Measurements from ENCODE around the gene IRF2BP2.

The IRF2BP2 gene

DNA sequence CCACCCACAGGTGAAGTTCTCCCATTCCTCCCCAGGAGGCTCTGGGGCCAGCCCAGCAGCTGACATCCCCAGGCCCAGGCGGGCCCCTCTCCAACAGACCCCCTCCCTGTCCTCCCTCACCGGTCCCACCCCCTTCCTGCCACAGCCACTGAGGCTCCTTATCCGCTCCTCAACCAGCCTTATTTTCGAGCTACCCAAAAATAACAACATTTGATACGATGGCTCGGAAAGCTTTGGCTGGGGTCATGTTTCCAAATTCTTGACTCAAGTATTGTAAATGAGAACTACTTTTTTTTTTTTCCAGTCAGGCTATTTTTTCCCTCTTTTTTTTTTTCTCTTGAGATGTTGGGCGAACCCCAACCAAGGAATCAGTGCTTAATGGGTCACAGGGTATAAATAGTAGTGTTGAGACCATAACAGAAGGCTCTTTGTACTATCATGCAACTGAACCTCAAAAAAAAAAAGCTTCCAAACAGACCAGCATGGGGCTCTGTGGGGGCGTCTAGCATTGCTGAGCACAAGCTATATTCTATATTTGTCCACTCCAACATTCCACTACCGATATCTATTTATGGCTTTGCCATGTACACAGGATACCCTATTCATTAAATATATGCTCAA, 27.2 kb downstream of the IRF2BP2 start:
- DNase-seq: no peak

DNA sequence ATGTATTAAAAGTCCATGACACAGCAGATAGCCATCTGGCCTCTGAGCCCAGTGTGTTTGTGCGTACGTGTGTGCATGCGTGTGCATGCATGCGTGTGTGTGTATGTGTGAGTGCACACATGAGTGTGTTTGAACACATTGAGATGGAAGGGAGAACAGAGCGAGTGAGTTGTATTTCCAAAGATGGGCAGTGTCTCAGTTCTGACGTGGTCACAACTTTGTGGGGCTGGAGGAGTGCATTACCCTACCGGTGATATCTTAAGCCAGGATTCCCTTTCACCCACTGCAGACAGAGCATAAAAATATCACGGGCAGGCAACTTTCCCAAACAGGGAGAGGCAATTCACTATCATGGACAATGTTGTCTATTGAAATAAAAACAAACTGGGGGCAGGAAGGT, 27.8 kb downstream of the IRF2BP2 start:
- DNase-seq: no peak

DNA sequence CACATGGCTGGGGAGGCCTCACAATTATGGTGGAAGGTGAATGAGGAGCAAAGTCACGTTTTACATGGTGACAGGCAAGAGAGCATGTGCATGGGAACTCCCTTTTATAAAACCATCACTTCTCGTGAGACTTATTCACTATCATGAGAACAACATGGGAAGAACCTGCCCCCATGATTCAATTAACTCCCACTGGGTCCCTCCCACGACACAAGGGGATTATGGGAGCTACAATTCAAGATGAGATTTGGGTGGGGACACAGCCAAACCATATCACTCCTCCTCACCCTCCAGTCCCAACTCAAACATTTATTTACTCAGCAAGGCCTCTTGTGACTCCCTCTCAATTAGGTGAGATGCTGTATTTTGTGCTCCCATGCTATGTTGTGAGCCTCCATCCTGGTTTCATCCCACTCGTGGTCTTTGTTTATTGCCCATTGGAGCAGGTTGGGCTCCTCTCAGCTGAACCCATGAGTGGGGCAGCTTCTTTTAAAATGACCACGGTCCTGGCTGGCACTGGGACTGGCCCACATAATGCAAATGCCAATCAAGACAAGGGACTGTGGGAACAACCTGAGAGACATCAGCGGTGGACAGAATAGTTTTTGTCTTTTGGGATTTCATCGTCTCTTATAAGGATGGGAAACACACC, 28.8 kb downstream of the IRF2BP2 start:
- DNase-seq: no peak

DNA sequence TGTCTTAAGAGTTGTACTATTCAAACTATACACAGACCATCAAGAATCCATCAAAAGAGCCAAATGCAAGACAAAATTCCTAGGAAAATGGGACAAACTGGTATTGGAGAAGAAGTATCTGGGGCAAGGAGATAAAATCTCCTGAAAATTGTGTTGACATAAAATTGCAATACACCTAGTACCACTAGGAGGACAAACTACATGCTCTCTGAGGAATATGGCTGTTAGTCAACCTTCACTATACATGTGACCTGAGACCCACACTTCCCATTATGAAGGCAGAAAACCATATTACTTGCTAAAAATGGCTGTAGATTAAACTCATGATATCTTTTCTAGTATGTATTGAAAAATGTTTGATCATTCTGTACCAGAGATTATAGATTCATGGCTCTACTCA, 30.0 kb downstream of the IRF2BP2 start:
- no peak for DNase-seq

DNA sequence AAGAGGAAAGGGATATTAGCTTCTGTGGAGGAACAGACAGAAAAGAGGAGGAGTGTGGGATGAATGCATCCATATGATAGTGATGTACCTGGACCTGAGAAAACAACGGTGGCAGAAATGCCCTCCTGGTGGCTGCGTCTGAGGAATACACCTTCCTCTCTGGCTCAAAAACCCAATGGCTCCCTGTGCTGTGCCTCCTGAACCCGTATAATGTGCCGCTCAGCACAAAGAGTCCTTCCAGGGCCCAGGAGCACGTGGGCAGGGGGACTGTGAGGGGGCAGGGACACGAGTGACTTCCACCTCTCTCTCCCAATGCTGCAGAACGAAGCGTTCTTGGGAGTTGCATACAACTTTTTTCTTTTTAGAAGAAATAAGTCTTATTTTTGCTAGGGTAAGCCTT, 31.2 kb downstream of the IRF2BP2 start:
- DNase-seq: no peak

DNA sequence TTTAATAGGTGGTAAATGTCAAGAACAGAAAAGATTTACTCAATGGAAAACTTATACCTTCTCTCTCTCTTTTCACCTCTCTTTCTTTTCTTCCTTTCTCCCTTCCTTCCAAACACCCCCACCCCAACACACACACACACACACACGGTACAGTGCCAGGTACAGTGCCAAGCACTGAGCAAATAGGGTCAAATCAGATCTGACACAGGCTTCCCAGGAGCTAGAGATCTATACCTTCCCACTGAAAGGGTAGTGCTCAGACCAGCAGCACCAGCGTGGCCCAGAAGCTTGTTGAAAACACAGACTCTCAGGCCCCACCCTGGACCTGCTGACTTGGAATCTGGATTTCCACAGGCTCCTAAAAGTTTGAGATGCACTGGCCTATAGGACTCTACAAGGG, 31.9 kb downstream of the IRF2BP2 start:
- DNase-seq: no peak

DNA sequence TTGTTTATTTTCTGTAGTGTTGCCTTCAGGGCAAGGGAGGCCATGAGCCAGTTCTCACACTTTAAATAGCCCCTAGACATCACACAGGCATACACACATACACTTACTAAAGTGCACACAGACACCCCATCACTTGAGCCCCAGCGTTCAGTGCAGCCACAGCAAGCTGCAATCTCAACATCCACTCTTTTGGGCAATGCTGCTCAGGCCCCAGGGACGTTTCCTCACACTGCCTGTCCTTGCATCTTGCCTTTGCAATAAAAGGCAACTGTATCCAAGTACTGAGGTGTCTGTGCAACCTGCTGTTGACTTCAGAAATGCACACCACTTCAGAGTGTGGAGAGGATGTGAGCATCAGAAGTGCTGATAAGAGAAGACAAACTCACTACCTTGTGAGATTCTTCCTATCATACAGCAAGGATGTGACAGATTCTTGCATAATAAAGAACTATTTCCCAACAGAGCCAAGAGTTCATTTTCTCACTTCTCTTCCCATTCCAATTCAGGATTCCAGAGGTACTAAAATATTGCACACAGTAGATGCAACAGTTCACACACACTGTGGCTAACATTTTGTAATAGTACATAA, 36.2 kb downstream of the IRF2BP2 start:
- no peak for DNase-seq

DNA sequence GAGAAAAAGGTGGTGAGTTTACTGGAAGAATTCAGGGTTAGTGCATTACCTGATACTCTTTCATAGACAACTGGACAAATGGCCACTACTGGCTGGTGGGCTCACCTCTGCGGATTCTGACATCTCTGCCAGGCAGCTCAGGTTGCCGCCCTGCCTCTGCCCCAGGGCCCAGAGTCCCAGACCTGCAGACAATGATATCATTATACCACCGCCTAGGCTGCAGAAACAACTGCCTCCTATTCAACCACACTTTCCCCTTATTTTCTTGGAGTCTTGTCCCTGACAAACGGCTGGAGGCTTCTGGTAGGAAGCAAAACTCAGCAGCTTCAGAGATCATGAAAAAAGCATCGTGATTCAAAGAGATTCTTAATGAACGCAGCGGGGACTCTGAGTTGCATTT, 37.0 kb downstream of the IRF2BP2 start:
- DNase-seq: no peak

DNA sequence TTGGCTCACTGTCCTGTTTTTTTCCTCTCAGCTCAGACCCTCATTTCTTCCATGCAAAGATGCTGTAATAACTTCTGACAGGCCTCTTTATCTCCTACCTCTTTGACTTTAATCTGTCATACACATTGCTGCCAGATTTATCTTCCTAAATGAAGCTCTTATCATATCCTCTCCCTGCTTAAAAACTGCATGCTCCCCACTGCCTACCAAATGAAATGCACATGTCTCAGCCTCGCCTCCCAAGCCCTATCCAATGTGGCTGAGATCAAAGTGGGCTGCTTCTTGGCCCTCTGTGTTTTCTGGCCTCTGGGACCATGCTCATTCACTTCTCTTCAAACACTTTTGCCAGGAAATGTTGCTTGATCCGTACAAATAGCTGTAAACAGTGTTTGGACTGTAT, 38.3 kb downstream of the IRF2BP2 start:
- no peak for DNase-seq

DNA sequence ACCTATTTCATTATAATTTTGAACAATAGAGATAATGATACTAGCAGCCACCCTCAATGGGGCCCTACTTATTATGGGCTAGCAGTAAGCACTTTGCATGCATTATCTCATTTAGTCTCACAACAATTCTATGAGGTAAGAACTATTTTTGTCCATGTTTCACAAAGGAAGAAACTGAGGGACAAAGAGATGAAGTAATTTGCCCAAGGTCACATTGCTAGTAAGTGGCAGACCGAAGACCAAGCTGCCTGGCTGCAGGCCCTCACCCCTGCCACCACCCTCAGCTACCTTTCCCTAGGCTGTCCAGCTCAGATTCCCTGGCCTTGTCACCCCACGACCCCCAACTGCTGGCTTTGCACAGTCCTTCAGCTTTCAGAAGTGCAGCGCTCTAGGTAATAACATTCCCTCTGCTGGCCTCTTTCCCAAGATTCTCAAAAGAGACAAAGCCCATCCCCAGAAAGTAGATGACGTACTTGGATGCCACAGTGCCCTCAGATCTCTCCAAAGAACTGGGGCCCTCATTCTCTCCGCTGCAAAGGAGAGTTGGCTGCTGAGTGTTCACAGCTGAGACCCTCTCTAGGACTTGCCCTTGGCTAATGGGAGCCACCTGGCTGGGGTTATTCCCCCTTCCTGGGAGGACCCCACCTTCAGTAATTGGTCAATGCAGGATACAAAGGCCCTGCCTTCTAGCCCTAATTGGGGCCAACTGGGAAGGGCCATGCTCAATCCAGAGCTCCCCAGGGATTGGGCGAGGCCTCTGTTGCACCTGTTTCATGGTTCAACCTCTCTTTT, 39.5 kb downstream of the IRF2BP2 start:
- peak; percentile 31 to 42 for DNase-seq

DNA sequence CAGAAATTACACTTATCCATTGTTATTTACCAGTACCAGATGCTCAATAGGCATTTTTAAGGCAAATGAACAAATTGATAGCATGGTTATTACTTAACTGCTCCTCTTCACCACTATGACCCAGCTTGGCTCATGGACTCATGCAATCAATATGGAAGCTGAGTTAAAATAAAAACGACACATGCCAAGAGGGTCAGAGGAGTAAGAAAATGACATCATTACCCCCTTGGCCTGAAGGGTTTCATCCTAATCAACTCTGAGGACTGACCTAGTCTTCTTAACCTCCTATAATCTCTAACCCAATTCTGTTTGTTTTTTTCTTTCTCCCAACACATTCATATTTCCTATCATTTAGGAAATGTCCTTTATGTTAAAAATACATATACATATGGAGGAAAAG, 41.6 kb downstream of the IRF2BP2 start:
- DNase-seq: no peak

DNA sequence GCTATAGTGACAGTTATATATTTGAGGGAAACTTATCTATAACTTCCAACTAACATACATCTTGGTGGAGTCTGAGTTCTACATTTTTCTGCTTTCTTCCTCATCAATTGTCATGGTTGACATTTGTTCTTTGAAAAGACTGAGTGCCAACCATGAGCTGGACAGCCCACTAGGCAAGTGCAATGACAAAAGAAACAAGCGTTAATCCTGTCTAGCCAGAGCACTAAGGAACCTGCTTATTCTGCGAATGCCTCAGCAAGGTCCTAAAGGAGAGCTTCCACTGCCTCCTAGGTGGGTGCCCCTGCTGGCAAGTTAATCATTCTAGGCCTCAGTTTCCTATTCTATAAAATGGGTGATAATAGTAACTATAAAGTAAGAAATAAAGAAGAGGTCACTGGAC, 44.8 kb downstream of the IRF2BP2 start:
- no peak for DNase-seq

DNA sequence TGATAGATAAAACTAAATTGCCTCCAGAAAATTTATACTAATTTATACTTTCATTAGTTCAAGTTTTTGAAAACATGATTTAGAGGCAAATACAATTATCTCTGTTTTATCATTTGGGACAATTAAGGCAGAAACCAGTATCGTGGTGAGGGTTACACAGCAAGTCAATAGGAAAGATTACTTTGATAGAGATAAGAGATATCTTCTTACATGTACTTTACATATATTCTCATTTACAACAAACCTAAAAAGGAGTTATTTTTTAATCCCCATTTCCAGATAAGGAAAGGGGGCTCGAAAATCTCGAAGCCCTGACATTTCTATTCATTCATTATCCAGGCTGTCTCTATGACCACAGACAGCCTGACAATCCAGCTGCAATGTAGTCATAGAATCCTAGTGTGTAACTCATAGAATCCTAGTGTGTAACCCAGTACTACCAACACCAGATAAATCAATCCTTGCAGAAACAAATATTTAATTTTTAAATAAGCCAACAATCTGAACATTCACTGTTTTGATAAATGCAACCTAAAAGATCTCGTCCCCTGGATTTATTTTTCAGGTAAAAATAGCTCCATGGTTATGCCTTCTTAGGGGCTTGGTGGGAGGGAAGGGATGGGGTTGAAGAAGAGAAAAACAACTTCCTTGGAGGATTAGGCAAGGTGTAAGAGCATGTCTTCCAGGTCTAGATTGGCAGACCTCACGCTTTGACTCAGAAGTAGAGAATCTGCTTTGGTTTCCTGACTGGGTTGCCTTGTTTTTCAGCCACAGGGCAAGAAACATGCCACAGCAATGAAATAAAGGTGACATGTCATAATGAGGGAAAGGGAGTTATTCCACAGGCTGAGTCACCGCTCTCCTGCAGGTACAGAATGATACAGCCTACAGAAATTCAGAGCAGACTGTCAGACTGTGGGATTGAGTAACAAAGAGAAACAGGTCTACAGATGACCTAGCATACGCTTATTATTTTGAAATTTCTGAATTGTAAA, 45.6 kb downstream of the IRF2BP2 start:
- DNase-seq: no peak

DNA sequence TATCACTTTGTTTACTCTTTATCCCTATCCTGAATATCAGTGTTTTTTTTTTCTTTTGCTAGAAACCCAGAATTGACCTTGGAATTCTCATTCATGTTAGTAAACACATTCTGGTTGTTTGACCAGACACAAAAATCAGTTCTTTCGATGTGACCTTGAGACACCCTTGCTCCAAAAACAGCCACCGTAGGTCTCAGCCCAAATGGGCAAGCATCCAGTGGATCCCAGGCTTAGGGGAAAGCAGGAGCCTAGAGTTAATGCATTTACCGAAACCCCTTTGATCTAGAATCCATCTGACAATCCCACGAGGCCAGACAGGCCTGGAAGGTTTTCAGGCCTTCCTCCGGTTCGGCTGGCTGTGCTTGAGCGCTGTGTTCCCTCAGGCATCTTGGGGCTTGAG, 47.6 kb downstream of the IRF2BP2 start:
- DNase-seq: no peak

DNA sequence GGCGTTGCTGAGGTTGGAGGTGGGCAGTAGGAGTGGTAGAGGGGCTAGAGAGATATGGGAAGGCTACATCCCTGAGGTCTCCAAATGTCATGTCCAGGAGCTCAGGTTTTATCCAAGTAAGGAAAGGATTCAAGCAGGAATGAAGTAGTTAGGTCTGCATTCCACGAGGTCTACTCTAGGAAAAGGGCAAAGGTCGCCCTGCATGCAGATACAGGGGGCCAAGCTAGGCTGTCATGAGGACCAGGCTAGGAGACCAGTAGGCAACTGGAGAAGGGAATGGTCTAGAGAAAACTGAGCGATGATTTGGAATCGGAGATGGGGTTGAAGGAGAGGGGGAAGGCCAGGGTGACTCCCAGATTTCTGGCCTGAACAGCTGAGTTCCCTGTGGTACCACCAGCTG, 48.7 kb downstream of the IRF2BP2 start:
- no peak for DNase-seq

DNA sequence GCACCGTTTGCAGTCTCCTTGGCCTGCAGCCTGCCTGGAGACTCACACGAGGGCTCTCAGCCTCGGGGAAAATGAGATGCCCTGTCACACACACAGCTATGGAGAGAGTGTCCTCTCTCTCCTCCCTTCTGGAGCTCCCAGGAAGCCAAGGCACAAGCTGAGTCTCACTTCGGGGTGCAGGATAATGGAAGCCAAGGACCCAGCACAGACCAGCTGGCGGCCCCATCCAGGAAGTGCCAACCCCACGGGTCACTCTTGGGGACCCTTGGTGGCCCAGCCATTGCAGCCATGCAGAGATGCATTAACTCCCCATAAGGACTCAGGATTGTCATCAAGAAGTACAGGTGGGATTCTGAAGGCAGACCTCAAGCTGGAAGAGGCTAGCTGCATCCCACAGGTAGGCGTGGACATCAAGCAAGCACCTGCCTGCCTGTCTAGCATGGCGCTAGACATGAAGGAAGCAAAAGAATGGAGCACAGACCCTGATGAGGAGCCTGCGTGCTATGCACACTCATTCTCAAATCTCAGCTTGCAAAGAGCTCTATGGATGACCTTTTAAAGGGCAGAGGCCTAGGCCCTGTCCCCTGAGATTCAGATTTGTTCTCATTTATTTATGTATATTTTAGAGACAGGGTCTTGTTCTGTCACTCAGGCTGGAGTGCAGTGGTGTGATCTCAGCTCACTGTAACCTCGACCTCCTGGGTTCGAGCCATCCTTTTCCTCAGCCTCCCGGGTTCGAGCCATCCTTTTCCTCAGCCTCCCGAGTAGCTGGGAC, 49.9 kb downstream of the IRF2BP2 start:
- no peak for DNase-seq

DNA sequence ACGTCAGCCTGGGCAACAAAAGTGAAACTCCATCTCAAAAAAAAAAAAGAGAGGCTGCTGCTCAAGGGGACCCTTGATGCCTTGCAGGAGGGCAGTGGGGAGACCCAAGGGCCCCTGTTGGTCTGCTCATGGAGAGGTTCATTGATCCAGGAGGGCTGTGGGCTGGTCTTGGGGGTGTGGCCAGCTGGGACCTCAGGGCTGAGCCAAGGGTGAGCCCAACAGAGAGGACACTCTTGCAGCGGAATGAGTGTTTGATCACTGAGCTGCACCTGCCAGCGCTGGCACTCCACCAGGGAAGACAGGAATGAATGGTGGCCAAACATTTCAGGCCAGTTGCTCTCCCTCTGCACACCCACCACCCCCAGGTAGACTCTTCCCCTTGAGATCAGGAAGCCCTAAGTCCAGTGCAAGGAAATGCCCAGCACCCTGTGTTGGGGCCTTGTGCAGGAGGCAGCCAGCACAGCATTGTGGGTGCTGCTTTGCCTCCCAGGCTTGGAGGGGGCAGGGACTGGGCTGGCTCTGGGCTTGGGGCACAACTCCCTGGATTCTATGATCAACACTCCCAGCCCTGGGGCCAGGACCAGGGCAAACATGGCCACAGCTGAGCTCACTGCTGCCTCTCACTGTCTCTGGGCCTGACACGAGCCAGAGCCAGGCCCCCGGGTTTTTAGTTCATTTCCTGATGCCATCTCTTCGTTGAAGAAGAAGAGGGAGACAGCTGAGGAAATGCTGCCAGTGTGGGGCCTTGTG, 50.7 kb downstream of the IRF2BP2 start:
- DNase-seq: peak in 1 of 2 experiments; percentile 40

DNA sequence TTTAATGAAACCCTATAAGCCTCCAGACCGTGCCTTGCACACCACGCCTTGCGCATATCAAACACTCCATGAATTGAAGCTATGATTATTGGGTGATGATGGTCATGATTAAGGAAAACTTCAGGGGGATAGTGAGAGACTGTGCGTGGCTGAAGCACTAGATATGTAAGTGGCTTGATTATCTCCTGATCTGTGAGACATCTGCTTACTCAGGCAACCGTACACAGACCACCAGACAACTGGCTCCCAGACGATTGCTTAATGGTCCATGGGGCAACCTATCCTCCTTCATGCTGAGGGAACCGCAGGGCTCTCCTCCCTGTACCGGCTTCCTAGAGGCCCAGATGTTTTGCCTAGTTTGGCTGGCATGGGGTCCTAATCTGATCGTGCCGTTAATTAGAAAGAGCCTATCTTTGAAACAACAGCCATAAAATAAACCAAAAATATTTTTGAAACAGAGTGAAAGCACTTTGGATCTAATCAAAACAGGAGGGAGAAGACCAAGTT, 51.6 kb downstream of the IRF2BP2 start:
- DNase-seq: no peak

DNA sequence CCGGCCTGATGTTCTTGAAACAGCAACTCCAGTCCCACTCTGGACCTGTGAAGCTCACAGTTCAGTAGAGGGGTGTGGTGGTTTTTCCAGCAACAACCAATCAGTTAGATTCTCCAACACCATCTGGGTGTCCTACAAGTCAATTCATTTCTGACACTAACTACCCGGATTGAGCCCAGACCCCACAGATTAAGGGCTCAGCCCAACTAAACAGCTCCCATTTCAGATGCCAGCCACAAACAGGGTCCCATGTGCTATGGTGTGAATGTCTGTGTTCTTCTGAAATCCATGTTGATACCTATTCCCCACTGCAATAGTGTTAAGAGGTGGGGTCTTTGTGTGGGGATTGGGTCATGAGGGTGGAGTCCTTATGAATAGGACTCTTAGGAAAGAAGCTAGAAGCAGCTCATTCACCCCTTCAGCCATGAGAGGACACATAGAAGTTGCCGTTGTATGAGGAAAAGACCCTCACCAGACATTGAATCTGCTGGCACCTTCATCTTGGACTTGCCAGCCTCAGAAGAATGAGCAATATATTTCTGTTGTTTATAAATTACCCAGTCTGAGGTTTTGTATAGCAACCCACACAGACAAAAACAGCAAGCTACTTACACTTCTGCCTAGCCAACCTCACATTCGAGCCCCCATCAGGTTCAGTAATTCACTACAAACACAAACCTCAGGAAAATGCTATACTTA, 53.6 kb downstream of the IRF2BP2 start:
- no peak for DNase-seq

DNA sequence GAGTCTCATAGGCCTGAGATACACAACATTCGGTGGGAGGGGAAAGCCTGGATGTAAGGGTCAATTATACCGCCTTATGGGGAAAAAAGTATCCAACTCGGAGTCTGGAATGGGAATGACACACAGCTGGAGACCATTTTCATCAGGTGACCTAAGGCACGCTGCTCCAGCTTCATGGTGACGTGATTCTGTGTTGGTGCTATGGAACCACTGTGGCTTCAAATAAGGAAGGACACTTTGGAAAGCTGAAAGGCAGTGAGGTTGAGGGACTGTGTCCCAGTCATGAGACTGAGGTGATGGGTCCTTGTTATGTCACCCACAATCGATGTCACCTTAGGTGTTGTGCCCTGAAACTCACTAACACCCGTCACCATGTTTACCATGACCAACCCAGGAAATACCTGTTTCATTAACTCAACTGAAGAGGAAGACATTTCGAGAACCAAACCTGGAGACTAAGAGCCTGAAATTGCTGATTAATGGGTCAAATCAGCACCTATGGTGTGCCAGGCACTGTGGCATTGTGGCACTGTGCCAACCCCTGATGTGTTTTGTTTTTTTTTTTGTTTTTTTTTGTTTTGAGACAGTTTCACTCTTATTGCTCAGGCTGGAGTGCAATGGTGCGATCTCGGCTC, 54.5 kb downstream of the IRF2BP2 start:
- no peak for DNase-seq
